Activated CD4-positive, alpha-beta T cell treated with anti-CD3 and anti-CD28 coated beads, Interleukin-2, amount 10 ng/mL, durations not matched to agents 7 days and 5 days (primary cell): Measurements from ENCODE around the gene NOTCH2NLA. TPM values are rescaled to one million over a fixed set of nuclear protein-coding genes. Genes with fewer than 3 reads are reported as not detected.
"Not testable (repeated sequence)": the region's sequence is repeated elsewhere in the genome, so short reads cannot be mapped to it uniquely, and the experiment has no call there.

ENCODE experiments used
- CTCF ChIA-PET: fragments of 350-600 bp; sonication (Branson Sonifier 250); formaldehyde crosslinking; loops from one replicate; lab custom pipeline; 2021; ENCODE audit warnings: antibody characterized with exemption; lab: Charles Lee
- POLR2A ChIA-PET: fragments of 350-600 bp; sonication (Branson Sonifier 250); formaldehyde crosslinking; loops from one replicate; lab custom pipeline; 2021; ENCODE audit warnings: antibody characterized with exemption; lab: Charles Lee
- DNase-seq: peaks from one replicate; pipeline ENCODE4 v3.0.0-alpha.2; 2020
- H3K27ac Mint-ChIP-seq: one replicate; pipeline ENCODE4 v1.8.0; 2021; ENCODE audit warnings: mild to moderate bottlenecking, moderate library complexity, mixed read lengths
- H3K27me3 Mint-ChIP-seq: one replicate; pipeline ENCODE4 v1.8.0; 2021; ENCODE audit warnings: mixed read lengths
- H3K36me3 Mint-ChIP-seq: one replicate; pipeline ENCODE4 v1.8.0; 2021; ENCODE audit warnings: low read depth, mixed read lengths
- H3K4me1 Mint-ChIP-seq: one replicate; pipeline ENCODE4 v1.8.0; 2021; ENCODE audit warnings: mixed read lengths
- H3K4me3 Mint-ChIP-seq: one replicate; pipeline ENCODE4 v1.8.0; 2021; ENCODE audit warnings: mild to moderate bottlenecking, moderate library complexity, mixed read lengths
- H3K9me3 Mint-ChIP-seq: one replicate; pipeline ENCODE4 v1.8.0; 2021; ENCODE audit warnings: mixed read lengths
- total RNA-seq, 2 experiments: library from RNA; stranded (reverse); gene quantifications; one replicate each; pipeline ENCODE4 v1.2.3, GENCODE V29; 2021

The NOTCH2NLA gene
- 10 to 100 TPM; 31.3 to 35.4 TPM for total RNA-seq

GRCh38 chr1:146228710-146229477, at the start of gene NOTCH2NLA:
Gene NOTCH2NLA (minus strand): TSS chr1:146229021. CDS start chr1:146189337, 39,684 bp downstream.
- H3K4me1 Mint-ChIP-seq, CTCF ChIA-PET, H3K9me3 Mint-ChIP-seq, H3K36me3 Mint-ChIP-seq, H3K27me3 Mint-ChIP-seq, POLR2A ChIA-PET: not testable (repeated sequence)
- Mint-ChIP-seq H3K4me3 (peak within 1 kb of the TSS; percentile 77), H3K27ac (peak within 1 kb of the TSS; percentile 82)
- DNase-seq: peak; percentile 46

DNA sequence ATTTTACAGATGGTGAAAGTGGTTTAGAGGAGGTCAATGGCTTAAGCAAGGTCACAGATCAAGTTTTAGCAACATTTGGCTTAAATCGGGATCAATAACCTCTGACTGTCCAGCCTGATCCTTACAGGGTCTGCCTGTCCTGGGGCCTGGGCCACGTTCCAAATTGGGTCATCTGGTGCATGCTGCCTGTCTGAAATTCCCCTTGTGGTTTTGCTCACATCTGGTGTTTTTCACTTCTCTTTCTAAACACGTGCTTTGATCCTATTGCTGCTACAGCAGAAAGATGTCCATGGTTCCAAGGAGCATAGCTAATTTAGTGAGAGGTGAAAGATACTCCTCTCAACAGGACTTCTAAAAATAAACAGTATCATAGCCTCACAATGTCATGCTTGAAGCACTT, 49.5 kb upstream of the NOTCH2NLA start:
- H3K4me3 Mint-ChIP-seq, DNase-seq, H3K27me3 Mint-ChIP-seq, H3K27ac Mint-ChIP-seq, POLR2A ChIA-PET, CTCF ChIA-PET, H3K4me1 Mint-ChIP-seq, H3K36me3 Mint-ChIP-seq, H3K9me3 Mint-ChIP-seq: not testable (repeated sequence)

DNA sequence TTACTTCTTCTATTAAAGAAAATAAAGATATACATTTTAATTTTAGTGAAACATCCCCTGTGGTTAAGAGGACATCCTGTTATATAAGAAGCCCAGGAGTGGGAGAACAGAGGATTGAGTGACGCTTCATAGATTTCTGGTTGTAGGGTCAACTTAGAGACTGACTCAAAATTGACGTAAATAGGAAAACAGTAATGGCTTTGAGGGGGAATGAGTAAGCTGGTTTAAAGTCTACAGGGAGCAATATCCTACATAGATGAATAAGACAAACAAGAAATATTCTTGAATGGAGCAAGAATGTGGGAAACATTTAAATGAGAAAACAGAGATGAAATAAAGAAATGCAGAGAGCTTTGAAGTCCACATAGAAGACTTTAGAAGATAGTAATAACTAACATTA, 48.3 kb upstream of the NOTCH2NLA start:
- H3K4me1 Mint-ChIP-seq, H3K27me3 Mint-ChIP-seq, H3K9me3 Mint-ChIP-seq, H3K4me3 Mint-ChIP-seq, DNase-seq, POLR2A ChIA-PET, H3K36me3 Mint-ChIP-seq, CTCF ChIA-PET, H3K27ac Mint-ChIP-seq: not testable (repeated sequence)

DNA sequence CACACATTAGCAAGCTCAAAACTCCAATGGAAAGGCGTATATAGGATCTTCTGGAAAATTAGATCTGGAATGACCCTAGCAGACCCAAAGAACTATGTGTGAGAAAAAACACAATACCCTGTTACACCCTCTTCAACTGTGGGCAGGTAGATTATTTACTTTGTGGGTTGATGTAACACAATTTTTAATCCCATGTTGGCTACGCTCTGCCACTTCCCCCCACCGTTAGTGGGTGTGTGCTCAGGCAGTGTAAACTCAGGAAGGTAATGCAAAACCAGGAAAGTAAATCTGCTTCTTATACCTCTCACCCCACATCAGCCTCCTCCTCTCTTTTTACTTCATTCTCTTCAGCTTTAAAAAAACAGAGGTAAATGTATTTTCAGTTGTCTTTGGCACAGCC, 45.3 kb upstream of the NOTCH2NLA start:
- H3K27ac Mint-ChIP-seq, H3K27me3 Mint-ChIP-seq, H3K36me3 Mint-ChIP-seq, H3K4me3 Mint-ChIP-seq, CTCF ChIA-PET, DNase-seq, POLR2A ChIA-PET, H3K4me1 Mint-ChIP-seq, H3K9me3 Mint-ChIP-seq: not testable (repeated sequence)

DNA sequence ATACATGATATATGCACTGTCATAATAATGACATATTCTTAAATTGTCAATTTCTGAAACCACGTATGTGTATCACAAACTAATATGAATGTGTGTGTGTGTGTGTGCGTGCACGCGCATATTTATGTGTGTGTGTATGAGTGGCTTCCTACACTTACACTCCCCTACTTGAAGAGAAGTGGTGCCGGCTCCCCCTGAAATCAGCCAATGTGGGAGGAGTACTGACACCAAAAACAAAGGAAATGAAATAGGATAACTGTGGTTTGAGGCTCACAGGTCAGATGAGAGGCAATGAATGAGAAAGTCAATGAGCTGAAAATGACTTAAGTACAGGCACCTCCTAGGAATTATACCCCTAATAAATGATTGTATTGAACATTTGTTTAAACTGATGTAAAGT, 44.4 kb upstream of the NOTCH2NLA start:
- H3K27ac Mint-ChIP-seq, H3K4me3 Mint-ChIP-seq, H3K9me3 Mint-ChIP-seq, H3K4me1 Mint-ChIP-seq, H3K27me3 Mint-ChIP-seq, POLR2A ChIA-PET, CTCF ChIA-PET, DNase-seq, H3K36me3 Mint-ChIP-seq: not testable (repeated sequence)

DNA sequence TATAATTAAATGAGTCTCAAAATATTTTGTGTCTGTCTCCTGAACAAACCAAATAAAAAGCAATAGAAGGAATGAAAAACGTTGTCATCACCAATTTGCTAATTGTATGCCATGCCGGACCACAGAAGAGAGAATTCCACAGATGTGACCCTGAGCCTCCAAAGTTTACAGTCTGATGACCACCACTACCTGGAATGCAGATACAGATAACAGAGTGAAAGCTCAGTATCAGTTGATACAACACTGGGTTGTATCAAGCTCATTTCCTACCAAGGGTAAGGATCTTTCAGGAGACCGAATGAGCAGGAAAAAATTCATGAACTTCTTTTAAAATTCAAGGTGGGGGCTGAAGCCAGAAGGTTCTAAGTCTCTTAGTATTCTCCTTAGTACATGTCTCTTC, 43.9 kb upstream of the NOTCH2NLA start:
- DNase-seq, H3K4me3 Mint-ChIP-seq, H3K4me1 Mint-ChIP-seq, H3K27me3 Mint-ChIP-seq, CTCF ChIA-PET, POLR2A ChIA-PET, H3K27ac Mint-ChIP-seq, H3K36me3 Mint-ChIP-seq, H3K9me3 Mint-ChIP-seq: not testable (repeated sequence)

GRCh38 chr1:146271977-146272376, 43.2 kb upstream of the NOTCH2NLA start:
- DNase-seq, H3K27me3 Mint-ChIP-seq, H3K4me3 Mint-ChIP-seq, H3K4me1 Mint-ChIP-seq, H3K27ac Mint-ChIP-seq, H3K9me3 Mint-ChIP-seq, H3K36me3 Mint-ChIP-seq, POLR2A ChIA-PET, CTCF ChIA-PET: not testable (repeated sequence)

- H3K4me3 Mint-ChIP-seq, H3K4me1 Mint-ChIP-seq, H3K9me3 Mint-ChIP-seq, H3K27me3 Mint-ChIP-seq, CTCF ChIA-PET, DNase-seq, H3K36me3 Mint-ChIP-seq, H3K27ac Mint-ChIP-seq, POLR2A ChIA-PET: not testable (repeated sequence)
Observed at GRCh38 chr1:146270129-146270528, 41.3 kb upstream of the NOTCH2NLA start.

GRCh38 chr1:146266179-146266748, 37.4 kb upstream of the NOTCH2NLA start:
- H3K4me1 Mint-ChIP-seq, H3K4me3 Mint-ChIP-seq, H3K27me3 Mint-ChIP-seq, H3K27ac Mint-ChIP-seq, H3K9me3 Mint-ChIP-seq, CTCF ChIA-PET, POLR2A ChIA-PET, H3K36me3 Mint-ChIP-seq: not testable (repeated sequence)
- peak; percentile 6 for DNase-seq

- H3K9me3 Mint-ChIP-seq, H3K27ac Mint-ChIP-seq, H3K4me3 Mint-ChIP-seq, CTCF ChIA-PET, DNase-seq, H3K27me3 Mint-ChIP-seq, H3K36me3 Mint-ChIP-seq, POLR2A ChIA-PET, H3K4me1 Mint-ChIP-seq: not testable (repeated sequence)
Observed at GRCh38 chr1:146264761-146265160, 35.9 kb upstream of the NOTCH2NLA start.

- H3K27ac Mint-ChIP-seq, H3K9me3 Mint-ChIP-seq, CTCF ChIA-PET, H3K4me1 Mint-ChIP-seq, H3K4me3 Mint-ChIP-seq, POLR2A ChIA-PET, DNase-seq, H3K36me3 Mint-ChIP-seq, H3K27me3 Mint-ChIP-seq: not testable (repeated sequence)
Observed at GRCh38 chr1:146260006-146260730, 31.3 kb upstream of the NOTCH2NLA start.

DNA sequence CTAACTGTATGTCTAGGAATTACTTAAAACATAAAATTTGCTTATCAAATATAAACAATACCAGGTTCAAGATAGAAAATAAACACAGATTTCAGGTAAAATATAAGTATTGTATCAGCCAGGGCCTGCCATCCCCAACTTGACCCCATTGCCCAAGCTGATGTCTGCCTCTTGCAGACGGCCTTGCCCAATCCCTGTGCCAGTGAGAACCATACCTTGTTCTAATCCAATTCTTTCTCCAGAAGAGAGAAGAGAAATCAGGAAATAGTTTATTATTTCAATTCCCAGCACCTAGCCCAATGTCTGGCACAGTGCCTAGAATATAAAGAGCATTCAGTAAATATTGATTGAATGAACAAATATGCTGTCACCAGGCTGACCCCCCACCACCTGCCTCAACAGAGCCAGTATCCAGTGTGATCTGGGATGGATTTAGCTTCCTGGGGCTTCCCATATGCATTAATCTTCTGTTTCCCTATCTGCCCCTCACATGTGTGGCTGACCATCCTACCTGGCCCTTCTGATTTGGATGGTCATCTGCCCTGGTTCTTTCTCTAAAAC, 29.3 kb upstream of the NOTCH2NLA start:
- POLR2A ChIA-PET: not testable (repeated sequence)

GRCh38 chr1:146254569-146255197, 25.9 kb upstream of the NOTCH2NLA start:
- CTCF ChIA-PET, H3K4me1 Mint-ChIP-seq, H3K36me3 Mint-ChIP-seq, H3K9me3 Mint-ChIP-seq, H3K27ac Mint-ChIP-seq, DNase-seq, H3K27me3 Mint-ChIP-seq, POLR2A ChIA-PET, H3K4me3 Mint-ChIP-seq: not testable (repeated sequence)

More for the DNA sequence above, 29.3 kb upstream of the NOTCH2NLA start:
- H3K4me3 Mint-ChIP-seq, H3K27ac Mint-ChIP-seq, CTCF ChIA-PET, H3K36me3 Mint-ChIP-seq, DNase-seq, H3K27me3 Mint-ChIP-seq, H3K9me3 Mint-ChIP-seq, H3K4me1 Mint-ChIP-seq: not testable (repeated sequence)
